Measurements from ENCODE around the gene WDR45B.
A peak's percentile ranks its signal among the peaks of the same experiment; 100 is the strongest.

WDR45B gene

GRCh38 chr17:82648165-82648668, at the start of gene WDR45B:
TSS of gene WDR45B (minus strand) at chr17:82648444. CDS start at chr17:82648340, 104 bp downstream.
- in situ Hi-C loops (cut with HindIII; ENCODE audit: low pct_ligation_motif_present, low pct_unique_long_range_greater_than_20kb, low sequenced_read_pairs) = no loop called here

GRCh38 chr17:82697808-82698064, 49.5 kb upstream of the WDR45B start:
- in situ Hi-C loops (cut with HindIII; ENCODE audit: low pct_ligation_motif_present, low pct_unique_long_range_greater_than_20kb, low sequenced_read_pairs) = no loop called here
- DNase-seq = no peak

More at GRCh38 chr17:82648165-82648668, at the start of gene WDR45B:
- peak; percentile 96 for DNase-seq

- in situ Hi-C loops (cut with HindIII; ENCODE audit: low pct_ligation_motif_present, low pct_unique_long_range_greater_than_20kb, low sequenced_read_pairs) = no loop called here
- DNase-seq = no peak
These were observed 48.9 kb upstream of the WDR45B start for GRCh38 chr17:82696916-82697807.

- in situ Hi-C loops (cut with HindIII; ENCODE audit: low pct_ligation_motif_present, low pct_unique_long_range_greater_than_20kb, low sequenced_read_pairs) = no loop called here
- DNase-seq = no peak
These were observed 48.0 kb upstream of the WDR45B start for GRCh38 chr17:82696259-82696658.

GRCh38 chr17:82694647-82695046, 46.4 kb upstream of the WDR45B start:
- in situ Hi-C loops (cut with HindIII; ENCODE audit: low pct_ligation_motif_present, low pct_unique_long_range_greater_than_20kb, low sequenced_read_pairs) = no loop called here
- DNase-seq = no peak

GRCh38 chr17:82693168-82693867, 45.1 kb upstream of the WDR45B start:
- in situ Hi-C loops (cut with HindIII; ENCODE audit: low pct_ligation_motif_present, low pct_unique_long_range_greater_than_20kb, low sequenced_read_pairs) = no loop called here
- DNase-seq = no peak

- in situ Hi-C loops (cut with HindIII; ENCODE audit: low pct_ligation_motif_present, low pct_unique_long_range_greater_than_20kb, low sequenced_read_pairs) = no loop called here
- DNase-seq = no peak
These were observed 44.0 kb upstream of the WDR45B start for GRCh38 chr17:82692268-82692667.

- DNase-seq = no peak
- in situ Hi-C loops (cut with HindIII; ENCODE audit: low pct_ligation_motif_present, low pct_unique_long_range_greater_than_20kb, low sequenced_read_pairs) = no loop called here
These were observed 43.5 kb upstream of the WDR45B start for GRCh38 chr17:82691714-82692113.

- no peak for DNase-seq
- in situ Hi-C loops (cut with HindIII; ENCODE audit: low pct_ligation_motif_present, low pct_unique_long_range_greater_than_20kb, low sequenced_read_pairs) = no loop called here
These were observed 42.7 kb upstream of the WDR45B start for GRCh38 chr17:82690786-82691489.

- in situ Hi-C loops (cut with HindIII; ENCODE audit: low pct_ligation_motif_present, low pct_unique_long_range_greater_than_20kb, low sequenced_read_pairs) = no loop called here
- no peak for DNase-seq
These were observed 40.8 kb upstream of the WDR45B start for GRCh38 chr17:82689077-82689476.

GRCh38 chr17:82687871-82688270, 39.6 kb upstream of the WDR45B start:
- in situ Hi-C loops (cut with HindIII; ENCODE audit: low pct_ligation_motif_present, low pct_unique_long_range_greater_than_20kb, low sequenced_read_pairs) = no loop called here
- DNase-seq = no peak

- in situ Hi-C loops (cut with HindIII; ENCODE audit: low pct_ligation_motif_present, low pct_unique_long_range_greater_than_20kb, low sequenced_read_pairs) = no loop called here
- DNase-seq = peak; percentile 62
These were observed 39.2 kb upstream of the WDR45B start for GRCh38 chr17:82687375-82687861.

- no peak for DNase-seq
- in situ Hi-C loops (cut with HindIII; ENCODE audit: low pct_ligation_motif_present, low pct_unique_long_range_greater_than_20kb, low sequenced_read_pairs) = no loop called here
These were observed 38.4 kb upstream of the WDR45B start for GRCh38 chr17:82686366-82687324.

GRCh38 chr17:82685291-82685690, 37.0 kb upstream of the WDR45B start:
- in situ Hi-C loops (cut with HindIII; ENCODE audit: low pct_ligation_motif_present, low pct_unique_long_range_greater_than_20kb, low sequenced_read_pairs) = no loop called here
- DNase-seq = no peak

GRCh38 chr17:82684228-82684841, 36.1 kb upstream of the WDR45B start:
- in situ Hi-C loops (cut with HindIII; ENCODE audit: low pct_ligation_motif_present, low pct_unique_long_range_greater_than_20kb, low sequenced_read_pairs) = no loop called here
- DNase-seq = peak; percentile 69

GRCh38 chr17:82683534-82683933, 35.3 kb upstream of the WDR45B start:
- in situ Hi-C loops (cut with HindIII; ENCODE audit: low pct_ligation_motif_present, low pct_unique_long_range_greater_than_20kb, low sequenced_read_pairs) = no loop called here
- no peak for DNase-seq

GRCh38 chr17:82681547-82681946, 33.3 kb upstream of the WDR45B start:
- in situ Hi-C loops (cut with HindIII; ENCODE audit: low pct_ligation_motif_present, low pct_unique_long_range_greater_than_20kb, low sequenced_read_pairs) = no loop called here
- DNase-seq = no peak
